ENCODE measurements around the gene CHI3L2. TPM values are rescaled to one million over a fixed set of nuclear protein-coding genes. Genes with fewer than 3 reads are reported as not detected.

The CHI3L2 gene
- total RNA-seq, 6 experiments from 2014 or later = 0.35 to 0.64 (median 0.57) TPM; not detected in 3

DNA sequence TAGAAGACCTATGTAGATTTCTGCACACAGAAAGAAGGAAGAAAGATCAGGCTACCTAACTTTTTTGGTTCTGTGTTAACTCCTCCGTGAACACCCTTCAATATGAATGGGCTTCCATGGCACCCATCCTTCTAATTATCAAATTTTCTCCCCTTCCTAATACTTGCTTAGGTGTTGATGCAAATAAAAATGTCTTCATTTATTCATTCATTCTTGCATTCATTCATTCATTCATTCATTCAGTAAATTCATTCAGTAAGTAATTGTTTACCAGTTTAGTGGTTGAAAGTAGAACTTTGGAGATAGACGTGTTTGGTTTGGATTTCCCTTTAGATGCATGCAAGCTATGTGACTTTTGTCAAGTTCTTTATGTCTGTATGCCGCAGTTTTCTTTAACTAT, 4.6 kb downstream of the CHI3L2 start:
- Mint-ChIP-seq H3K27me3 (ENCODE audit: insufficient read depth) (peaks cover 5% of the 10 kb centered on the region), H3K4me3 (no peak overlapping the region), H3K4me1 (ENCODE audit: low read depth) (peaks cover 59% of the 10 kb centered on the region), H3K9me3 (no peaks in the 10 kb centered on the region), H3K27ac (no peak overlapping the region), H3K36me3 (ENCODE audit: low read depth) (no peaks in the 10 kb centered on the region)
- DNase-seq = no peak
- no peak for TF ChIP-seq CTCF (IDR thresholded peaks at IDR 0.05)

DNA sequence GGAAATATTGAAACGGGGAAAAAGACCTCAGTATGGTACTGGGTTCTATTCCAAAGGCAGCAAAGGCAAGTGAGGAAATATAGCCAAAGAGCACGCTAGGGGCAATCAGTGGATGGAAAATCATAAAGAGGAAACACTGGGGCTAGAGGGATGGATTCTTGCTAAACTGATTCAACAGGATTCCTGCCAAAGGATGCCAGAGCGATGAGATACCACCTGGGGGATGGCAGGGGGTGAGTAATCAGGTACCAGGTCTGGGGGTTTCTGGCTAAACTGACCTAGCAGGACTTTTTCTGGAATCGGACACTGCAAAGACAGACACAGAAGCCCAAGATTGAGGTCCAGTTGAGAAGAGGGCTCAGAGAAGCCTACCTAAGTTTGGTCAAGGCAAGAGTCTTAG, 6.7 kb downstream of the CHI3L2 start:
- peaks cover 49% of the 10 kb centered on the region for H3K4me1 Mint-ChIP-seq (ENCODE audit: low read depth)
- peak; percentile 19 for DNase-seq
- TF ChIP-seq CTCF (IDR thresholded peaks at IDR 0.05) = no peak
- peak overlapping the region; percentile 83 for H3K27ac Mint-ChIP-seq
- no peaks in the 10 kb centered on the region for H3K9me3 Mint-ChIP-seq
- peak overlapping the region; percentile 45 for H3K4me3 Mint-ChIP-seq
- H3K36me3 Mint-ChIP-seq (ENCODE audit: low read depth) = no peaks in the 10 kb centered on the region
- peaks cover 10% of the 10 kb centered on the region for H3K27me3 Mint-ChIP-seq (ENCODE audit: insufficient read depth)

DNA sequence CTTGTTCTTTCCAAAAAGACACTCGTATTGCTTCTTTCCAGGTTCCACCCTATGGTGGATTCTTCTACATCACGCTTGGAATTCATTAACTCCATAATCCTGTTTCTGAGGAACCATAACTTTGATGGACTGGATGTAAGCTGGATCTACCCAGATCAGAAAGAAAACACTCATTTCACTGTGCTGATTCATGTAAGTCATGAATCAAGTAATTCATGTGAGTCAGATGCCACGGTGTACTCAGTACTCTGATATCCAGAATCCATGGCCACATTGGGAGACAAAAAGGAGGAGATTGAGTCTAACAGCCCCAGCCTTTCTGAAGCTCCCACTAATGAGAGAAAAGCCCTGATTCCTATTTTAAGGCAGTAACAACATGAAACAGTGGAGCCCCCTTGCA, 7.4 kb downstream of the CHI3L2 start:
- no peaks in the 10 kb centered on the region for H3K36me3 Mint-ChIP-seq (ENCODE audit: low read depth)
- peak; percentile 75 for DNase-seq

DNA sequence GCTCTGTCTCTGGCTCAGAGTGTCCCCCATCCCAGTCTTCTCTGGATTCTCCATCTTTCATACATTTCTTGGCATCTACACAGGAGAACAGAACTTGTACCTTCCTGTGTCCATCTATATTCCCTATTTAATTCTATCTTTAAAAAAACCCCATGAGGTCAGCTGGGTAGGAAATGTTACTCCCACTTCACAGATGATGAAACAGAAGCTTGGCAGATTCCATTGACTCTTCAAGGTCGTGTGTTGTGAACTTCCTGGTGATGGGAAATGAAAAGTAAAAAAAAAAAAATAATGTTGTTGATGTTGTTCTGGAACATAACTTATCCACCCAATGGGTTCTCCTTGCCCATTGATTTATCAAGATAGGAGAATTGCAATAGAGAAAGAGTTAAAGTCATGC, 8.9 kb downstream of the CHI3L2 start:
- H3K4me3 Mint-ChIP-seq = no peak overlapping the region
- peaks cover 43% of the 10 kb centered on the region for H3K4me1 Mint-ChIP-seq (ENCODE audit: low read depth)
- H3K27ac Mint-ChIP-seq = no peak overlapping the region
- no peaks in the 10 kb centered on the region for H3K36me3 Mint-ChIP-seq (ENCODE audit: low read depth)
- DNase-seq = no peak
- peaks cover 14% of the 10 kb centered on the region for H3K27me3 Mint-ChIP-seq (ENCODE audit: insufficient read depth)
- no peaks in the 10 kb centered on the region for H3K9me3 Mint-ChIP-seq
- TF ChIP-seq CTCF (IDR thresholded peaks at IDR 0.05) = no peak

More for the DNA sequence above, 7.4 kb downstream of the CHI3L2 start:
- H3K27me3 Mint-ChIP-seq (ENCODE audit: insufficient read depth) = peaks cover 13% of the 10 kb centered on the region
- peak overlapping the region; percentile 45; the same call in 1 of the 2 replicates for H3K4me3 Mint-ChIP-seq
- peak overlapping the region; percentile 83 for H3K27ac Mint-ChIP-seq
- no peaks in the 10 kb centered on the region for H3K9me3 Mint-ChIP-seq
- no peak for TF ChIP-seq CTCF (IDR thresholded peaks at IDR 0.05)
- H3K4me1 Mint-ChIP-seq (ENCODE audit: low read depth) = peaks cover 46% of the 10 kb centered on the region

DNA sequence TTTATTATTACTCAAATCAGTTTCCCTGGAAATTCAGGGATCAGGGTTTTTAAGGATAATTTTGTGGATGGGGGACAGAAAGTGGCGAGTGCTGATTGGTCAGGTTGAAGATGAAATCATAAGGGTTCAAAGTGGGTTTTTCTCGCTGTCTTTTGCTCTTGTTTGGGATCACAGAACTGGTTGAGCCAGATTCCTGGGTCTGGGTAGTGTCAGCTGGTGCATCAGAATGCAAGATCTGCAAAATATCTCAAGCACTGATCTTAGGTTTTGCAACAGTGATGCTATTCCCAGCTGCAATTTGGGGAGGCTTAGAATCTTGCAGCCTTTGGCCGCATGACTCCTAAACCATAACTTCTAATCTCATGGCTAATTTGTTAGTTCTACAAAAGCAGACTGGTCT, 9.3 kb downstream of the CHI3L2 start:
- peaks cover 14% of the 10 kb centered on the region for H3K27me3 Mint-ChIP-seq (ENCODE audit: insufficient read depth)
- no peak for TF ChIP-seq CTCF (IDR thresholded peaks at IDR 0.05)
- no peaks in the 10 kb centered on the region for H3K9me3 Mint-ChIP-seq
- DNase-seq = no peak
- H3K4me3 Mint-ChIP-seq = no peak overlapping the region
- H3K27ac Mint-ChIP-seq = no peak overlapping the region
- H3K4me1 Mint-ChIP-seq (ENCODE audit: low read depth) = peaks cover 43% of the 10 kb centered on the region
- H3K36me3 Mint-ChIP-seq (ENCODE audit: low read depth) = no peaks in the 10 kb centered on the region

Data from HFFc6 (cell line).